T47D (cell line): ENCODE data around the gene GNG14.
"Not testable (repeated sequence)": the region's sequence is repeated elsewhere in the genome, so short reads cannot be mapped to it uniquely, and the experiment has no call there.

Experiments used
- DNase-seq, 2 experiments: peaks; one replicate each; pipeline versions ENCODE4 v3.0.0 to v3.0.0-alpha.2; 2011 to 2012; ENCODE audit warnings: low read depth in 1 of 2, low spot score in 1 of 2
- JUND ChIP-seq: IDR thresholded peaks from 2 replicates; pipeline ENCODE4 v1.6.1; 2012; ENCODE audit warnings: low read depth
- in situ Hi-C: cut with HindIII; loops from 2 replicates; pipeline ENCODE4 v1.10.0; 2016; ENCODE audit warnings: low sequenced_read_pairs, low pct_unique_long_range_greater_than_20kb

The GNG14 gene

DNA sequence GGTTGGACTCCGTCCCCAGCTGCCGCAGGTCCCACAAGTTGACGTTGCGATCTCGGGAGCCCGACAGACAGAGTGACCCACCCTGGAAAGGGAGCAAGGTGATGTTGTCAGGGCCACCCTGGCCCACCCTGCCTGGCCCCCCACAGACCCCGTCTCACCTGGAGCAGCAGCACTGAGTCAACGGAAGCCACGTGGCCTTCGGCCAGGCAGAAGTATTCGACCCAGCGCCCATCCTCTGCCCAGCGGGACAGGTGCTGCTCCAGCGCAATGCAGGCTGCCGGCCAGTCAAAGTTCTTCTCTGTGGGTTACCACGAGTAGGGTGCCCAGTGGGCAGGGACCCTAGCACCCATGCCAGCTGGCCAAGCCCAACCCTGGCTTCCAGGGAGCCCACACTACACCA lies 6.8 kb downstream of the GNG14 start:
- no peak for TF ChIP-seq JUND
- in situ Hi-C loops, result no loop called here
- DNase-seq, result no peak

DNA sequence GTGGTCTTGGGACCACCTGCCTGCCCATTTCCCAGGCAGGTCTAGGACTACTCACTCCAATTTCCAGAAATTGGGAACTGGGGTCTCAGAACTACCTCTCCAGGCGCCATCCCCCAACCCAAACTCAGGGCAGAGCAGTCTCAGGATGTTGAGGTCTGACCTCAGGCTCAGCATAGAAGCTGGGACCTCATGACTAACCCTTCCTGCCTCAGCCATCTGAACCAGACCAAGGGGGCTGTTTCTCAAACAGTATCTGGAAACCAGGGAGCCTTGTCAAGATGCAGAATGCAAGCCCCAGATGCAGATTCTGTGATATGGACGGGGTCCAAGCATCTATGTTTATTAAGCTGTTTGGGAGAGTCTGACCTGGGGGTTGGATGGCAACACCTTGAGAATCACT lies 7.3 kb downstream of the GNG14 start:
- DNase-seq, result no peak
- TF ChIP-seq JUND, result no peak
- in situ Hi-C loops, result no loop called here

GRCh38 chr19:12695514-12695913 lies 7.7 kb downstream of the GNG14 start:
- DNase-seq, result no peak
- no peak for TF ChIP-seq JUND
- in situ Hi-C loops, result no loop called here

DNA sequence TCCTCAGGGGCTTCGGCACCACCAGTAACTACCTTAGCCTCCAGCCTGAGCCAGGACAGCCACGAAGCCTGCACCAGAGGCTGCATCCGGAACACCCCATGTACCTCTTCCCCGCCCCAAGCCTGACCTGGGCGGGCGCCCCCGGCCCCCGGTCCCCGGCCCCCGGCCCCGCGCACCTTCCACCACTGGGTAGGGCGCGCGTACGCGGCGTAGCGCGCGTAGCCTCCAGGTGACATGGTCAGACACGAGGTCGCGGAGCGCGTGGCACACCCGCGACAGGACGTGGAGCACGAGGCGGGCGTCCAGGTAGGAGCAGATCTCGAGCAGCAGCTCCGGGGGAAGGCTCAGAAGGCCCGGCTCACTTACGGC lies 8.2 kb downstream of the GNG14 start:
- DNase-seq, result no peak
- in situ Hi-C loops, result no loop called here
- TF ChIP-seq JUND, result no peak

DNA sequence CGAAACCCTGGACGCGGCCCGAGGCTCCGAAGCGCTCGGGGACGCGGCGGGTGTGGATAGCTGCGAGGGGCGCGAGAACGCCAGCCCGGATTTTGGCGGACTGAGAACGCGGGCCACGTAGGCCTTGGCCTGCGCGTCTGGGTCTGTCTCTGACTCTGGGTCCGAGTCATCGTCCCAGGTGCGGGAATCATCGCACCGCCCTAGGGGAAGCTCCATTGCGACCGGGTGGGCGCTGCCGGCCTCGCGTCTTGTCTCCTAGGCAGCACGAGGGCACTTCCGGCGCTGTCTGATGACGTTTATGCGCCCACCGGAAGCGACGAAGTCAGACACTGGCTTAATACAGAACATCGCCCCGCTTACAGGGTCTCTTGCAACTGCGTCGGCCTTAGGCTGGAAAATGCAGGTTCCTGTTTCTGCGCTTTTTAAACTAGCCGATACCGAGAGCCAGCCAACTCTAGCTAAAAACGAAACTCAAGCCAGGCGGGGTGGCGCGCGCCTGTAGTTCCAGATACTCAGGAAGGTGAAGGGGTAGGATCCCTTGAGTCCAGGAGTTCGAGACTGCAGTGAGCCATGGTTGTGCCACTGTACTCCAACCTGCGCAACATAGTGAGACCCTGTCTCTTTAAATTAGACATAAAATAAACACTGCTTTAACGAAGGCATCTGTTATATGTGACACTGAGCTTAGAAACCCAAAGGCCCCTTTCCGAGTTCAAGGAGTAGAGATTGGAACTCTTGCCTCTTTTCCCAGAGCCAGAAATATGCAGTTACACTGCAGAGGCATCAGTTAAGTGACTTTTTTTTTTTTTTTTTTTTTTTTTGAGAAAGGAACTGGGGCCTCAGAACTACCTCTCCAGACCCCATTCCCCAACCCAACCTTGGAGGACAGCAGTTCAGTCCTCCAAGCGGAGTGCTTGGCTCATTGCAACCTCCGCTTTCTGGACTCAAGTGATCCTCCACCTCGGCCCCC lies 8.9 kb downstream of the GNG14 start, which contains the start of gene FBXW9:
TSS of gene FBXW9 (minus strand) at position 266 of the 970 bp plus-strand sequence. CDS start at position 216, 50 bp downstream.
- in situ Hi-C loops, result no loop called here
- no peak for TF ChIP-seq JUND
- peak; percentile 82 to 92 for DNase-seq

GRCh38 chr19:12697425-12697824 lies 9.6 kb downstream of the GNG14 start:
- DNase-seq, in situ Hi-C loops: not testable (repeated sequence)

GRCh38 chr19:12698138-12698537 lies 10.3 kb downstream of the GNG14 start:
- in situ Hi-C loops, result no loop called here
- TF ChIP-seq JUND, result no peak
- no peak for DNase-seq

- no peak for DNase-seq
- in situ Hi-C loops, result no loop called here
- TF ChIP-seq JUND, result no peak
Measured at GRCh38 chr19:12701596-12702282, 13.9 kb downstream of the GNG14 start.

GRCh38 chr19:12703046-12703445 lies 15.2 kb downstream of the GNG14 start:
- DNase-seq, result peak in 1 of 2 experiments; percentile 62
- TF ChIP-seq JUND, result no peak
- in situ Hi-C loops, result no loop called here

DNA sequence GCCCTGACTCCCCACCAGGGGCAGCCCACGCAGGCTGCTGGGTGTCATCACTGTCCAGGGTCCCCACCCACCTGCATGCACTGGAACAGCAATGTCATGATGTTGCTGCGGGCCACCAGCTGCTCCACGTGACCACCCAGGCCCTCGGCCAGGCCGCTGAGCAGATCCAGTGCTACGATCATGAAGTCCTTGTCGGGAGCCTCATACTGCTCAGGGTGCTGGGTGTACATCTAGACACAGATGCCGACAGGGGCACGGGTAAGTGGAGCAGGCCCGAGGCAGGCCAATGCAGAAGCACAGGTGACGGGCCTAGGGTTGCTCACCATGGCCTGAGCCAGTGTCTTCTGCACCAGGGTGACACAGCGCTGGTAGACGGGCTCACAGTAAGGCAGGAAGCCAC lies 17.4 kb downstream of the GNG14 start:
- DNase-seq, result no peak
- in situ Hi-C loops, result no loop called here
- no peak for TF ChIP-seq JUND

DNA sequence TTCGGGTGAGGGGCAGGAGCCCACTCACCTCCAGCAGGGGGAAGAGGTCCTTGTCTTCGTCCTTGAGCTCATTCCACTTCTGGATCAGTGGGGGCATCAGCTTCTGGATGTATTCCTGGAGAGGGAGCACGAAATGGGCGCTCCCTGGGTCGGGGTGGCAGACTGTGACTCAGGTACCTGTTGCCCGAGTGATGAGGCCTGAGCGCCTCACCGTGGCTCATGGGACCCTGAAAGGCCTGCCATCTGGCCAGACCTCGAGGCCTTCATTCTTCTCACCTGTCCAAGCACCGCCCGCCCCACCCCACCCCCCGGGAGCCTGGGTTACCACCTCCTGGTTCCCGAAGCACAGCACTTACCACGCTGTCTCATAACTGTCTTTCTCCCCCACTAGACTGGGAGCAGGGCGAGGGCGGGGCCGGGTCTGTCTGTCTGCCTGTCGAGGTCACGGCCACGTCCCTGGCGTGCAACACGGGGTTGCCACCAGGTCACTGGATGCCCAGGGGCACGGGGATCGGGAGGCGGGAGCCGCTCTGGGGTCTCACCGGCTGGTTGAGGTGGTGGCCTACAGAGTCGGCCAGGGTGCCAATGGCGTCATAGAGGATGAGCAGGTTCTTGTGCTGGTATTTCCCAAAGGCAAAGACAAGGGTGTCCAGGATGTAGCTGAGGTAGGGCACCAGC lies 18.0 kb downstream of the GNG14 start:
- DNase-seq, result no peak
- TF ChIP-seq JUND, result no peak
- in situ Hi-C loops, result no loop called here

GRCh38 chr19:12706332-12706718 lies 18.5 kb downstream of the GNG14 start:
- no peak for TF ChIP-seq JUND
- DNase-seq, result no peak
- in situ Hi-C loops, result no loop called here

DNA sequence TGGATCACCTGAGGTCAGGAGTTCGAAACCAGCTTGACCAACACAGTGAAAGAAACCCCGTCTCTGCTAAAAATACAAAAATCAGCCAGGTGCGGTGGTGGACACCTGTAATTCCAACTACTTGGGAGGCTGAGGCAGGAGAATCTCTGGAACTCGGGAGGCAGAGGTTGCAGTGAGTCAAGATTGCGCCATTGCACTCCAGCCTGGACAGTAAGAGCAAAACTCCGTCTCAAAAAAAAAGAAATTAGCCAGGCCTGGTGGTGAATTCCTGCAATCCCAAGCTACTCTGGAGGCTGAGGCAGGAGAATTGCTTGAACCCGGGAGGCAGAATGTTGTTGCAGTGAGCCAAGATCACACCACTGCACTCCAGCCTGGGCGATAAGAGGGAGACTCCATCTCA lies 20.8 kb downstream of the GNG14 start:
- in situ Hi-C loops, result no loop called here
- TF ChIP-seq JUND, result no peak
- DNase-seq, result no peak
